Mesendoderm (in vitro differentiated cells): ENCODE results near the gene CDIPT.

ENCODE experiments used
- DNase-seq: peaks from one replicate; pipeline ENCODE4 v3.0.0; 2013
- H2AK5ac ChIP-seq: 2 replicates; pipeline ENCODE4 v1.6.1; 2013; ENCODE audit warnings: low read length, inconsistent platforms
- H2BK120ac ChIP-seq: 2 replicates; pipeline ENCODE4 v1.6.1; 2013; ENCODE audit warnings: low read depth, mild to moderate bottlenecking, low read length, moderate library complexity, mixed read lengths
- H2BK15ac ChIP-seq: replicated peaks from 2 replicates; pipeline ENCODE4 v1.6.1; 2013; ENCODE audit warnings: low read depth, mild to moderate bottlenecking, moderate library complexity
- H2BK5ac ChIP-seq: 2 replicates; pipeline ENCODE4 v1.6.1; 2013; ENCODE audit warnings: low read length, inconsistent platforms
- H3K18ac ChIP-seq: 2 replicates; pipeline ENCODE4 v1.6.1; 2013; ENCODE audit warnings: mild to moderate bottlenecking, low read length, mixed read lengths
- H3K23ac ChIP-seq: one replicate; pipeline ENCODE4 v1.6.1; 2013; ENCODE audit warnings: low read length
- H3K27ac ChIP-seq: 2 replicates; pipeline ENCODE4 v1.5.1; 2013; ENCODE audit warnings: low read depth, mild to moderate bottlenecking, inconsistent platforms, low read length, moderate library complexity
- H3K27me3 ChIP-seq: 2 replicates; pipeline ENCODE4 v1.6.1; 2013; ENCODE audit warnings: low read length, control low read depth, mild to moderate bottlenecking, inconsistent platforms; ENCODE audit not compliant: insufficient read depth, poor library complexity
- H3K36me3 ChIP-seq: 2 replicates; pipeline ENCODE4 v1.6.1; 2013; ENCODE audit warnings: low read length, inconsistent platforms; ENCODE audit not compliant: control insufficient read depth, insufficient read depth
- H3K4ac ChIP-seq: one replicate; pipeline ENCODE4 v1.6.1; 2013; ENCODE audit warnings: low read depth, mild to moderate bottlenecking, low read length, moderate library complexity
- H3K4me1 ChIP-seq: 2 replicates; pipeline ENCODE4 v1.6.1; 2013; ENCODE audit warnings: low read depth, low read length, inconsistent platforms; ENCODE audit not compliant: control insufficient read depth
- H3K4me2 ChIP-seq: 2 replicates; pipeline ENCODE4 v1.6.1; 2013; ENCODE audit warnings: low read length
- H3K4me3 ChIP-seq: 2 replicates; pipeline ENCODE4 v1.5.1; 2013; ENCODE audit warnings: mild to moderate bottlenecking, low read length
- H3K56ac ChIP-seq: one replicate; pipeline ENCODE4 v1.6.1; 2013; ENCODE audit warnings: low read length
- H3K79me1 ChIP-seq: 2 replicates; pipeline ENCODE4 v1.6.1; 2013; ENCODE audit warnings: low read length, inconsistent platforms
- H3K79me2 ChIP-seq: 2 replicates; pipeline ENCODE4 v1.6.1; 2013; ENCODE audit warnings: mild to moderate bottlenecking, low read length; ENCODE audit not compliant: control insufficient read depth, insufficient read depth
- H3K9ac ChIP-seq: 2 replicates; pipeline ENCODE4 v1.6.1; 2013; ENCODE audit warnings: low read length, inconsistent platforms
- H4K5ac ChIP-seq: one replicate; pipeline ENCODE4 v1.6.1; 2013; ENCODE audit warnings: low read length
- H4K8ac ChIP-seq: one replicate; pipeline ENCODE4 v1.6.1; 2013; ENCODE audit warnings: low read depth, mild to moderate bottlenecking, control low read depth, low read length, moderate library complexity
- WGBS: extraction: QIAGEN DNeasy Blood & Tissue Kit; methylation state at CpG from one replicate; pipeline ENCODE4 v1.1.7; 2013; ENCODE audit warnings: low lambda C conversion rate, missing lambda C conversion rate; ENCODE audit not compliant: insufficient coverage; ENCODE audit errors: extremely low coverage; 5-methylcytosine and 5-hydroxymethylcytosine counted together

Gene CDIPT

GRCh38 chr16:29862383-29862883, 593 bp downstream of the CDIPT start:
- peak overlapping the region; percentile 22 for H3K4ac ChIP-seq
- peaks cover 2% of the 10 kb centered on the region for H3K4me1 ChIP-seq
- peaks cover 6% of the 10 kb centered on the region for H3K79me1 ChIP-seq
- peak overlapping the region; percentile 29 for H3K18ac ChIP-seq
- peak overlapping the region; percentile 89 for H3K56ac ChIP-seq
- no peak overlapping the region for H2BK120ac ChIP-seq
- H3K4me3 ChIP-seq = peak overlapping the region; percentile 89
- no peaks in the 10 kb centered on the region for H3K27me3 ChIP-seq
- H3K27ac ChIP-seq = peak overlapping the region; percentile 52
- H3K9ac ChIP-seq = peak overlapping the region; percentile 92
- H4K8ac ChIP-seq = no peak overlapping the region
- H2BK15ac ChIP-seq = no peak overlapping the region
- no peaks in the 10 kb centered on the region for H3K36me3 ChIP-seq
- peak overlapping the region; percentile 97 for H3K4me2 ChIP-seq
- H3K23ac ChIP-seq = peak overlapping the region; percentile 89
- peaks cover 4% of the 10 kb centered on the region for H3K79me2 ChIP-seq
- WGBS = no CpG with 5 or more reads among the region's 27 CpGs
- no peak overlapping the region for H2AK5ac ChIP-seq
- H4K5ac ChIP-seq = no peak overlapping the region
- peak; percentile 27 for DNase-seq
- no peak overlapping the region for H2BK5ac ChIP-seq

DNA sequence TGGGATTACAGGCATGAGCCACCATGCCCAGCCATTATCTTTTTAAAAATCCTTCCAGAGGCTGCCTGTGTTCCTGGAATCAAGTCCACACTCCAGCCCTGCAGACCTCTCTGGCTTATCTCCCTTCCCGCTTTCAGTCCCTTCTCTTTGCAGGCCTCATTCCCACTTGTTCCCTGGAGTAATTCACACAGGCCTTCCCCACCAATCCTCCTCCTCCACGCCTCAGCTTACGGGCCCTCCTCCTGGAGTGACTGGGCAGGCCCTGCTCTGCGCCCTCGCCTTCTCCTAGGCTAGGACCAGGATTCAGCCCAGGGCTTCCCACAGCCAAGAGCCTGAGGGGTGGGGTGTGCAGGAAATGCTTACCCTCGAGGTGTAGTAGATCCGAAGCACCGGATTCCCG, 2.8 kb downstream of the CDIPT start:
- Histone ChIP-seq H3K18ac (no peak overlapping the region), H3K79me1 (peaks cover 6% of the 10 kb centered on the region), H3K27me3 (no peaks in the 10 kb centered on the region), H2BK5ac (no peak overlapping the region), H3K9ac (no peak overlapping the region), H3K36me3 (no peaks in the 10 kb centered on the region), H3K4me1 (peaks cover 2% of the 10 kb centered on the region), H2BK15ac (no peak overlapping the region), H3K79me2 (peaks cover 4% of the 10 kb centered on the region), H3K4me2 (no peak overlapping the region), H3K56ac (no peak overlapping the region), H3K23ac (no peak overlapping the region), H4K5ac (no peak overlapping the region), H2AK5ac (no peak overlapping the region), H3K27ac (no peak overlapping the region), H2BK120ac (no peak overlapping the region), H3K4me3 (no peak overlapping the region), H3K4ac (no peak overlapping the region), H4K8ac (no peak overlapping the region)
- no CpG with 5 or more reads among the region's 9 CpGs for WGBS
- no peak for DNase-seq

- no peaks in the 10 kb centered on the region for H3K36me3 ChIP-seq
- H2BK120ac ChIP-seq = no peak overlapping the region
- DNase-seq = no peak
- peaks cover 6% of the 10 kb centered on the region for H3K79me1 ChIP-seq
- H3K79me2 ChIP-seq = peaks cover 4% of the 10 kb centered on the region
- H2AK5ac ChIP-seq = no peak overlapping the region
- no peak overlapping the region for H3K56ac ChIP-seq
- no CpG with 5 or more reads among the region's 19 CpGs for WGBS
- no peak overlapping the region for H2BK15ac ChIP-seq
- no peak overlapping the region for H3K9ac ChIP-seq
- H3K27me3 ChIP-seq = no peaks in the 10 kb centered on the region
- H4K8ac ChIP-seq = no peak overlapping the region
- H4K5ac ChIP-seq = no peak overlapping the region
- H3K4ac ChIP-seq = no peak overlapping the region
- no peak overlapping the region for H3K27ac ChIP-seq
- H3K18ac ChIP-seq = no peak overlapping the region
- H3K4me1 ChIP-seq = peaks cover 2% of the 10 kb centered on the region
- H3K4me3 ChIP-seq = no peak overlapping the region
- H3K23ac ChIP-seq = no peak overlapping the region
- H3K4me2 ChIP-seq = no peak overlapping the region
- H2BK5ac ChIP-seq = no peak overlapping the region
Observed at GRCh38 chr16:29858974-29859373, 4.1 kb downstream of the CDIPT start.

DNA sequence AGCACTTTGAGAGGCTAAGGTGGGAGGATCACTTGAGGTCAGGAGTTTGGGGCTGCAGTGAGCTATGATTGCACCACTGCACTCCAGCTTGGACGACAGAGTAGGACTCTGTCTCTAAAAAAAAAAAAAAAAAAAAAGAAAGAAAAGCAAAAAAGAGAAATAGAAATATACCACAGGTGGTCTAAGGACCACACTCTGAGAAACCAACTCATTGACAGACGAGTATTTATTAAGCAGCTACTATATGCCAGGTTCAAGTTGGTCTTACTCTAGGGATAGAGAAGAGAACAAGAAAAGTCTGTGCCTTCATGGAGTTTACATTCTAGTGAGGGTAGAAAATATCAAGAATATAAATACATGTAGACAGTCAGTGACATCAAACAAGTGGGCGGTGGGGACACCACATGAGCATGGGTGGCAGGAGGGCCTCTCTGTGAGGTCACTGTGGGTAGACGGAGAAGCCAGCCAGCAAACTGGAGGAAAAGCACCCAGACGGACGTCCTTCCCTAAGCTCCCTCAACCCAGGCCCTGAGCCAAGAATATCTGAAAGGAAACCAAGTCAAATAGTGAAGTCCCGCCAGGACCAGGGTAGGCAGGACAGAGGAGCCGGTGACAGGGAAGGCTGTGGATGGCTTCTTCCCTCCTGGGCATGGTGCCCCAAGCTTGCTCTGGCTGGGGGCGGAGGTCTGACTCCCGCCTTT, 4.7 kb downstream of the CDIPT start:
- H3K27me3 ChIP-seq = no peaks in the 10 kb centered on the region
- H2AK5ac ChIP-seq = no peak overlapping the region
- H3K4me1 ChIP-seq = no peaks in the 10 kb centered on the region
- H3K4ac ChIP-seq = no peak overlapping the region
- H3K79me1 ChIP-seq = peaks cover 6% of the 10 kb centered on the region
- no CpG with 5 or more reads among the region's 10 CpGs for WGBS
- H4K5ac ChIP-seq = no peak overlapping the region
- no peak overlapping the region for H2BK120ac ChIP-seq
- H3K4me2 ChIP-seq = no peak overlapping the region
- H3K56ac ChIP-seq = no peak overlapping the region
- no peak overlapping the region for H2BK5ac ChIP-seq
- H2BK15ac ChIP-seq = no peak overlapping the region
- no peak overlapping the region for H3K27ac ChIP-seq
- H4K8ac ChIP-seq = no peak overlapping the region
- no peak overlapping the region for H3K9ac ChIP-seq
- H3K18ac ChIP-seq = no peak overlapping the region
- H3K36me3 ChIP-seq = no peaks in the 10 kb centered on the region
- H3K79me2 ChIP-seq = peaks cover 4% of the 10 kb centered on the region
- no peak for DNase-seq
- no peak overlapping the region for H3K4me3 ChIP-seq
- no peak overlapping the region for H3K23ac ChIP-seq

DNA sequence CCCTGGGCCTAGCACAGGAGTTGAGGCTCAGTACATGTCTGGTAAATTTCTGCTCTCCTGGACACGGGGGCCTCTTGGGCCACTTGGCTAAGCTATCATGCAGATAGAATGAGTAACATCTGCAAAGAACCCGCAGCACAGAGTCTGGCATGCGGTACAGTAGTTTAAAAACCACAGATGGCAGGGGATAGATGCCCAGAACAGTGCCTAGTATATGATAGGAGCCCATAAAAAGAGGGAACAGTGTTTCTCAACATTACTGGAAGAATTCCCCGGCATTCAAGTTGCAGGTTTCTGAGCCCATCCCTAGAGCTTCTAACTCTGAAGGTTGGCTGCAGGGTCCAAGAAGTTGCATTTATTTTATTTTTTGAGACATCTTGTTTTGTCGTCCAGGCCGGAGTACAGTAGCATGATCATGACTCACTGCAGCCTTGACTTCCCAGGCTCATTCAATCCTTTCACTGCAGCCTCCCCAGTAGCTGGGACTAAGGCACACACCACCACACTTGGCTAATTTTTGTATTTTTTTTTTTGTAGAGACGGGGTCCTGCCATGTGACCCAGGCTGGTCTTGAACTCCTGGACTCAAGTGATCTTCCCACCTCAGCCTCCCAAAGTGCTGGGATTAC, 5.8 kb downstream of the CDIPT start:
- Histone ChIP-seq H3K23ac (no peak overlapping the region), H3K56ac (no peak overlapping the region), H2BK15ac (no peak overlapping the region), H3K36me3 (no peaks in the 10 kb centered on the region), H3K9ac (no peak overlapping the region), H2AK5ac (no peak overlapping the region), H3K4me2 (no peak overlapping the region), H2BK5ac (no peak overlapping the region), H3K27ac (no peak overlapping the region), H4K5ac (no peak overlapping the region), H3K79me2 (peaks cover 2% of the 10 kb centered on the region), H3K27me3 (no peaks in the 10 kb centered on the region), H3K4me3 (no peak overlapping the region), H2BK120ac (no peak overlapping the region), H4K8ac (no peak overlapping the region), H3K79me1 (peaks cover 6% of the 10 kb centered on the region), H3K18ac (no peak overlapping the region), H3K4ac (no peak overlapping the region), H3K4me1 (no peaks in the 10 kb centered on the region)
- no peak for DNase-seq
- WGBS = no CpG with 5 or more reads among the region's 7 CpGs
